SK-N-SH treated with all-trans-retinoic acid at 6 μM for 48 hours (cell line): ENCODE data around the gene LRBA.

ENCODE experiments used
- CSDC2 ChIP-seq: fragments of 250-450 bp; sonication (Bioruptor Pico); IDR thresholded peaks from 2 replicates; pipeline ENCODE4 v1.5.0; 2020; ENCODE audit warnings: mild to moderate bottlenecking, moderate library complexity
- CSRNP3 ChIP-seq: fragments of 250-450 bp; sonication (Bioruptor Pico); IDR thresholded peaks from 2 replicates; pipeline ENCODE4 v1.5.1; 2021; ENCODE audit warnings: mild to moderate bottlenecking, moderate library complexity
- ESRRG ChIP-seq: fragments of 250-450 bp; sonication (Bioruptor Pico); IDR thresholded peaks from 2 replicates; pipeline ENCODE4 v1.6.1; 2021; ENCODE audit warnings: mild to moderate bottlenecking
- OSR1 ChIP-seq: fragments of 250-450 bp; sonication (Bioruptor Pico); IDR thresholded peaks from 2 replicates; pipeline ENCODE4 v1.8.0; 2022; ENCODE audit warnings: moderate library complexity, mild to moderate bottlenecking, inconsistent platforms
- RARB ChIP-seq: fragments of 250-450 bp; sonication (Bioruptor Pico); IDR thresholded peaks from 2 replicates; pipeline ENCODE4 v1.8.0; 2021; ENCODE audit warnings: mild to moderate bottlenecking, moderate library complexity
- TCF4 ChIP-seq: fragments of 250-450 bp; sonication (Bioruptor Pico); IDR thresholded peaks from 2 replicates; pipeline ENCODE4 v1.8.0; 2021; ENCODE audit warnings: mild to moderate bottlenecking, moderate library complexity, borderline replicate concordance
- ZFP3 ChIP-seq: fragments of 250-450 bp; sonication (Bioruptor Pico); IDR thresholded peaks from 2 replicates; pipeline ENCODE4 v1.5.0; 2020; ENCODE audit warnings: mild to moderate bottlenecking, moderate library complexity
- ZFP30 ChIP-seq: fragments of 450-650 bp; formaldehyde crosslinking; IDR thresholded peaks from 2 replicates; pipeline ENCODE4 v1.5.0; 2022; ENCODE audit warnings: mild to moderate bottlenecking, moderate library complexity
- ZNF565 ChIP-seq: fragments of 450-650 bp; formaldehyde crosslinking; conservative IDR thresholded peaks from 2 replicates; pipeline ENCODE4 v1.5.0; 2020; ENCODE audit warnings: low read depth, mild to moderate bottlenecking, moderate library complexity
- ZNF8 ChIP-seq: fragments of 450-650 bp; formaldehyde crosslinking; IDR thresholded peaks from 2 replicates; pipeline ENCODE4 v1.5.0; 2020; ENCODE audit warnings: mild to moderate bottlenecking, moderate library complexity

DNA sequence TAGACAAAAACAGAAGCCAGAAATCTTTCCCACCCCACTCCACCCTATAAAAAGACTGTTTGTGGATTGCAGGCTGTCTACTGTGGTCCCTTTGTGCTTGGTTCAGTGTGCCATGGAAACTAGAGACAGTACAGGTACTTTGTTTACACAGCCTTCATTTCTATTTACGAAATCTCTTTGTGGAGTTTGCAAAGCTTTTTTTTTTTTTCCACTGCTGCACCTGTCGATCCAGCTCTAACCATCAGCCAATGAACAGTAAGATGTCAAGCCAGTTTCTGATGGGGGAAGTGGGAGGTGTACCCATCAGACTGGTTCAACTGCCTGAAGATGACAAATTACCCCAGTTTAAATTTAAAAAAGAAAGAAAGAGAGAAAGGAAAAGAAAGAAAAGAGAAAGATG is 20.2 kb upstream of the LRBA start:
- no peak for TF ChIP-seq TCF4 (CRISPR knock-in tag)
- no peak for TF ChIP-seq ZFP3
- no peak for TF ChIP-seq RARB
- no peak for TF ChIP-seq ESRRG
- TF ChIP-seq CSDC2 (CRISPR knock-in tag): no peak
- TF ChIP-seq ZFP30 (CRISPR knock-in tag): no peak
- TF ChIP-seq CSRNP3 (CRISPR knock-in tag): no peak
- no peak for TF ChIP-seq ZNF565 (CRISPR knock-in tag)
- no peak for TF ChIP-seq OSR1 (CRISPR knock-in tag)
- no peak for TF ChIP-seq ZNF8
